Endodermal cell (in vitro differentiated cells): ENCODE results near the gene SIN3A. TPM values are rescaled to one million over a fixed set of nuclear protein-coding genes. Genes with fewer than 3 reads are reported as not detected.
"Not testable (repeated sequence)": the region's sequence is repeated elsewhere in the genome, so short reads cannot be mapped to it uniquely, and the experiment has no call there.

Experiments
- DNase-seq: peaks from one replicate; pipeline ENCODE4 v3.0.0-alpha.2; 2017
- H3K27ac ChIP-seq: 2 replicates; pipeline ENCODE4 v1.5.1; 2013; ENCODE audit warnings: mild to moderate bottlenecking, low read depth, low read length, moderate library complexity
- H3K27me3 ChIP-seq: 2 replicates; pipeline ENCODE4 v1.6.1; 2013; ENCODE audit warnings: mild to moderate bottlenecking, low read length, moderate library complexity; ENCODE audit not compliant: insufficient read depth, control insufficient read depth, poor library complexity, severe bottlenecking
- H3K36me3 ChIP-seq: 2 replicates; pipeline ENCODE4 v1.7.0; 2013; ENCODE audit warnings: mild to moderate bottlenecking, low read length, moderate library complexity; ENCODE audit not compliant: control insufficient read depth, insufficient read depth
- H3K4me1 ChIP-seq: one replicate; pipeline ENCODE4 v1.7.0; 2013; ENCODE audit warnings: low read length; ENCODE audit not compliant: control insufficient read depth, insufficient read depth
- H3K4me3 ChIP-seq: 2 replicates; pipeline ENCODE4 v1.5.1; 2013; ENCODE audit warnings: mild to moderate bottlenecking, low read length, moderate library complexity
- H3K9ac ChIP-seq: 2 replicates; pipeline ENCODE4 v1.6.1; 2013; ENCODE audit warnings: mild to moderate bottlenecking, low read length, moderate library complexity; ENCODE audit not compliant: poor library complexity, severe bottlenecking; ENCODE audit errors: extremely low read depth
- H3K9me3 ChIP-seq: 2 replicates; pipeline ENCODE4 v1.6.1; 2013; ENCODE audit warnings: mild to moderate bottlenecking, low read length, moderate library complexity; ENCODE audit not compliant: control insufficient read depth
- H3K27ac Mint-ChIP-seq: 2 replicates; pipeline ENCODE4 v1.8.0; 2020; ENCODE audit warnings: mixed read lengths
- H3K27me3 Mint-ChIP-seq: 2 replicates; pipeline ENCODE4 v1.8.0; 2021; ENCODE audit warnings: mild to moderate bottlenecking, mixed read lengths; ENCODE audit not compliant: insufficient read depth
- H3K36me3 Mint-ChIP-seq: 2 replicates; pipeline ENCODE4 v1.8.0; 2020; ENCODE audit warnings: low read depth, mixed read lengths
- H3K4me1 Mint-ChIP-seq: 2 replicates; pipeline ENCODE4 v1.8.0; 2020; ENCODE audit warnings: mixed read lengths
- H3K4me3 Mint-ChIP-seq: 2 replicates; pipeline ENCODE4 v1.8.0; 2020; ENCODE audit warnings: mild to moderate bottlenecking, moderate library complexity, mixed read lengths
- H3K9me3 Mint-ChIP-seq: 2 replicates; pipeline ENCODE4 v1.8.0; 2020; ENCODE audit warnings: mild to moderate bottlenecking, mixed read lengths
- CTCF ChIP-seq: fragments of 200-600 bp; sonication (generic); conservative IDR thresholded peaks from 2 replicates; pipeline ENCODE4 v1.5.0; 2021; ENCODE audit warnings: antibody characterized with exemption, mild to moderate bottlenecking
- WGBS, 2 experiments: methylation state at CpG; one replicate each; pipeline versions ENCODE4 v1.1.5 to v1.1.7; 2013; ENCODE audit warnings: missing lambda C conversion rate in 2 of 2, mixed read lengths in 1 of 2; ENCODE audit not compliant: insufficient coverage in 1 of 2, insufficient read length in 1 of 2; 5-methylcytosine and 5-hydroxymethylcytosine counted together
- total RNA-seq, 2 donors: library from RNA; stranded (reverse); fragmentation: NEBNext Ultra II Directional in 1 of 2; extraction: Animal tissue kit (Norgen Biotek cat#: 25700) in 1 of 2; gene quantifications; 2 replicates in 1 of 2; 3 replicates in 1 of 2; pipeline ENCODE4 v1.2.1, GENCODE V29; 2021

Gene SIN3A
- total RNA-seq, 2 donors from 2014 or later: 119 to 123 TPM

- WGBS, 2 experiments: 100% methylated on average over 1 of the region's 1 CpG; no CpG with 5 or more reads in 1 of the 2 experiments
- peaks cover 41% of the 10 kb centered on the region for H3K9me3 Mint-ChIP-seq
- no peaks in the 10 kb centered on the region for H3K27me3 Mint-ChIP-seq
- Histone ChIP-seq H3K36me3 (peaks cover 64% of the 10 kb centered on the region), H3K4me1 (no peaks in the 10 kb centered on the region), H3K9me3 (peaks cover 30% of the 10 kb centered on the region), H3K27ac (no peak overlapping the region), H3K4me3 (peak overlapping the region; percentile 27), H3K27me3 (no peaks in the 10 kb centered on the region), H3K9ac (no peak overlapping the region)
- H3K4me1 Mint-ChIP-seq: no peaks in the 10 kb centered on the region
- H3K27ac Mint-ChIP-seq: no peak overlapping the region
- no peak for TF ChIP-seq CTCF
- peaks cover 67% of the 10 kb centered on the region for H3K36me3 Mint-ChIP-seq
- no peak overlapping the region for H3K4me3 Mint-ChIP-seq
- no peak for DNase-seq
These were observed 31.6 kb upstream of the SIN3A start for GRCh38 chr15:75483106-75483505.

GRCh38 chr15:75480463-75480862 is 29.0 kb upstream of the SIN3A start:
- Mint-ChIP-seq H3K9me3 (peaks cover 34% of the 10 kb centered on the region), H3K36me3 (peaks cover 57% of the 10 kb centered on the region)
- DNase-seq, H3K4me1 ChIP-seq, H3K27ac ChIP-seq, H3K27ac Mint-ChIP-seq, H3K27me3 Mint-ChIP-seq, H3K4me3 ChIP-seq, H3K4me3 Mint-ChIP-seq, H3K9ac ChIP-seq, H3K4me1 Mint-ChIP-seq, H3K27me3 ChIP-seq: not testable (repeated sequence)
- peaks cover 65% of the 10 kb centered on the region for H3K36me3 ChIP-seq
- H3K9me3 ChIP-seq: peaks cover 25% of the 10 kb centered on the region
- WGBS, 2 experiments: 95 to 97% methylated on average over 4 to 40 of the region's 54 CpGs

- Histone ChIP-seq H3K9me3 (peaks cover 20% of the 10 kb centered on the region), H3K4me1 (peaks cover 4% of the 10 kb centered on the region), H3K27me3 (no peaks in the 10 kb centered on the region), H3K9ac (no peak overlapping the region), H3K36me3 (peaks cover 67% of the 10 kb centered on the region), H3K4me3 (no peak overlapping the region), H3K27ac (no peak overlapping the region)
- 90 to 100% methylated on average over 2 of the region's 2 CpGs for WGBS, 2 experiments
- TF ChIP-seq CTCF: no peak
- Mint-ChIP-seq H3K27ac (no peak overlapping the region), H3K36me3 (peaks cover 56% of the 10 kb centered on the region), H3K27me3 (no peaks in the 10 kb centered on the region), H3K4me3 (no peak overlapping the region), H3K9me3 (peaks cover 30% of the 10 kb centered on the region), H3K4me1 (peaks cover 3% of the 10 kb centered on the region)
- no peak for DNase-seq
These were observed 28.2 kb upstream of the SIN3A start for GRCh38 chr15:75479670-75480069.

GRCh38 chr15:75477094-75477493 is 25.6 kb upstream of the SIN3A start:
- H3K9me3 ChIP-seq, H3K9ac ChIP-seq, DNase-seq, H3K4me3 Mint-ChIP-seq, H3K4me1 ChIP-seq, H3K27me3 ChIP-seq, H3K27me3 Mint-ChIP-seq, H3K27ac Mint-ChIP-seq, H3K9me3 Mint-ChIP-seq, H3K27ac ChIP-seq, H3K4me3 ChIP-seq: not testable (repeated sequence)
- Mint-ChIP-seq H3K4me1 (peaks cover 15% of the 10 kb centered on the region), H3K36me3 (peaks cover 55% of the 10 kb centered on the region)
- WGBS, 2 experiments: 98 to 100% methylated on average over 3 to 5 of the region's 5 CpGs
- H3K36me3 ChIP-seq: peaks cover 70% of the 10 kb centered on the region
